A673 (cell line): ENCODE results near the gene C6orf52.

Source experiments
- CTCF ChIP-seq: fragments of 300-800, 200-600 bp; sonication (generic); conservative IDR thresholded peaks from 2 replicates; pipeline ENCODE4 v1.5.1; 2017; ENCODE audit warnings: low read depth, mild to moderate bottlenecking, antibody characterized with exemption, low read length, moderate library complexity, mixed read lengths
- EZH2 ChIP-seq: fragments of 200-600 bp; sonication (generic); IDR thresholded peaks from 2 replicates; pipeline ENCODE4 v1.6.1; 2017; ENCODE audit warnings: borderline replicate concordance, low read depth, mild to moderate bottlenecking, mixed read lengths, antibody characterized with exemption, low read length; ENCODE audit not compliant: poor library complexity, severe bottlenecking

GRCh38 chr6:10659699-10660348 is 34.6 kb downstream of the C6orf52 start:
- TF ChIP-seq CTCF, result no peak
- TF ChIP-seq EZH2, result no peak
